ENCODE data around the gene VPS16.

Gene VPS16

DNA sequence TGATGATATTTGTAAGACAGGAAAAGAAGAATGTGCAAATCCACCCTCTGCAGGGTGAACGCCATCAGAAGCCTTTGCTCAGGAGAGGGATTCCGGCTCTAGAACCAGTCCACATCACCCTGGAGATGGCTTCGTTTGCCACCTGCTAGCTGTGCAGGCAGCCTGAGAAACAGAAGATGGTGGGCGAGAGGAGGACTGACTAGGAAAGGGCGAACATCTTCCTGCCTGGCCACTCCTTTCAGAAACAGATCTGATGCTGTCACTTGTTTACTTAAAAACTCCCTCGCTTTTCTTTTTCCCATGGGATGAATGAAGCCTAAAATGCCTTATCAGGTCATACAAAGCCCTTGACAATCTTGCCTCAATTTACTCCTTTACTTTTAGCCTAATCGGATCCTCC is 33.9 kb downstream of the VPS16 start:
- H3K27ac ChIP-seq, result no peak overlapping the region
- H3K79me2 ChIP-seq (ENCODE audit: insufficient read depth, low read depth), result no peaks in the 10 kb centered on the region; the same call in 1 of the 2 replicates
- H3K27me3 ChIP-seq (ENCODE audit: insufficient read depth, low read depth), result no peaks in the 10 kb centered on the region
- H3K4me1 ChIP-seq (ENCODE audit: low read depth, poor library complexity, severe bottlenecking), result peaks cover 3% of the 10 kb centered on the region
- H3K9ac ChIP-seq, result no peak overlapping the region
- no peaks in the 10 kb centered on the region for H3K36me3 ChIP-seq (ENCODE audit: insufficient read depth)
- H2AFZ ChIP-seq (ENCODE audit: low read depth), result no peak overlapping the region
- TF ChIP-seq, protein P1, sequence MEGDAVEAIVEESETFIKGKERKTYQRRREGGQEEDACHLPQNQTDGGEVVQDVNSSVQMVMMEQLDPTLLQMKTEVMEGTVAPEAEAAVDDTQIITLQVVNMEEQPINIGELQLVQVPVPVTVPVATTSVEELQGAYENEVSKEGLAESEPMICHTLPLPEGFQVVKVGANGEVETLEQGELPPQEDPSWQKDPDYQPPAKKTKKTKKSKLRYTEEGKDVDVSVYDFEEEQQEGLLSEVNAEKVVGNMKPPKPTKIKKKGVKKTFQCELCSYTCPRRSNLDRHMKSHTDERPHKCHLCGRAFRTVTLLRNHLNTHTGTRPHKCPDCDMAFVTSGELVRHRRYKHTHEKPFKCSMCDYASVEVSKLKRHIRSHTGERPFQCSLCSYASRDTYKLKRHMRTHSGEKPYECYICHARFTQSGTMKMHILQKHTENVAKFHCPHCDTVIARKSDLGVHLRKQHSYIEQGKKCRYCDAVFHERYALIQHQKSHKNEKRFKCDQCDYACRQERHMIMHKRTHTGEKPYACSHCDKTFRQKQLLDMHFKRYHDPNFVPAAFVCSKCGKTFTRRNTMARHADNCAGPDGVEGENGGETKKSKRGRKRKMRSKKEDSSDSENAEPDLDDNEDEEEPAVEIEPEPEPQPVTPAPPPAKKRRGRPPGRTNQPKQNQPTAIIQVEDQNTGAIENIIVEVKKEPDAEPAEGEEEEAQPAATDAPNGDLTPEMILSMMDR (conservative IDR thresholded peaks at IDR 0.05; ENCODE audit: low read depth, low read length), result no peak
- H3K4me3 ChIP-seq (IDR thresholded peaks at IDR 0.05; ENCODE audit: insufficient read depth, low read depth, low read length), result no peak overlapping the region
- peak overlapping the region; percentile 68 for H3K4me2 ChIP-seq
- H4K20me1 ChIP-seq (ENCODE audit: insufficient read depth), result no peaks in the 10 kb centered on the region

DNA sequence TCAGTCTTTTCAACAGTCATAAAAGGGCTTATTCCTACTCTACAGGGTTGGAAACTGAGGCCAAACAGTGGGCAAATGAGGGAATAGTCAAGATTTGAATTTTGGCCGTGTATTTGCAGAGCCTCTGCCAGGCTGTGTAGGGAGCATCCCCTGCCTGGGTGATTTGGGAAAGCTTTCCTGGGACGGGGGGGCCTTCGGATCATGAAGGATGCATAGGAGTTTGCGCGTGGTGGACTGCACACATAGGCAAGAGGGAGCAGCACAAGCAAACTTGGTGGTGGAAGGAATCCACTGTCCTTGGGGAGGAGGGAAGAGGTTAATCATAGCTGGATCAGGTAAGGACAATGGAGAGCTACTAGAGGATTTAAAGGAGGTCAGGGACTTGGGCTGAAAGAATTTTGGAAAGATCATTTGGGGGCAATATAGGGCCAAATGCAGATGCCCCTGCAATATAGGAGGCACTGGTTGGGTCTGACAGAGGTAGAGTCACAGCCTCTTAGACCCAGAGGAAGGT is 35.2 kb downstream of the VPS16 start:
- Histone ChIP-seq H2AFZ (ENCODE audit: low read depth) (no peak overlapping the region), H3K27ac (no peak overlapping the region), H3K79me2 (ENCODE audit: insufficient read depth, low read depth) (no peaks in the 10 kb centered on the region; the same call in 1 of the 2 replicates), H3K9ac (no peak overlapping the region), H3K4me3 (IDR thresholded peaks at IDR 0.05; ENCODE audit: insufficient read depth, low read depth, low read length) (no peak overlapping the region), H3K36me3 (ENCODE audit: insufficient read depth) (no peaks in the 10 kb centered on the region), H3K4me2 (no peak overlapping the region), H3K4me1 (ENCODE audit: low read depth, poor library complexity, severe bottlenecking) (peaks cover 3% of the 10 kb centered on the region), H4K20me1 (ENCODE audit: insufficient read depth) (no peaks in the 10 kb centered on the region), H3K27me3 (ENCODE audit: insufficient read depth, low read depth) (no peaks in the 10 kb centered on the region)
- TF ChIP-seq, protein P1 (conservative IDR thresholded peaks at IDR 0.05; ENCODE audit: low read depth, low read length), result no peak

DNA sequence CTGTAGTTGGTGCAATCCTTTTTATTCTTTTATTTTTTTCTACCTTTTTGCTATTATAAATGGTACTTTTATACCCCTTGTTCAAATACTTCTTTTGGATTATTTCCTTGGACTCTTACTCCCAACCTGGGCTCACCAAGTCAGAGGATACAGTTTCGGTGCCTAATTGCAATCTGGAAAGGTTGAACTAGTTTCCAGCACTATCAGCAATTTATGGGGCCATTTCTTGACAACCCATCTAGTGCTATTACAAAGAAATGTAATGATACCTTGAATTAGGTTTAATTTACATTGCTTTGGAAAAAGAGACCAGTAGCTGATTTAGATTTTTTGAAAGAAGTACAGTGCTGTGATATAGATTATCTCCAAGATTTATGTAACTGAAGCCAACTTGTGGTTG is 38.0 kb downstream of the VPS16 start:
- TF ChIP-seq, protein P1 (conservative IDR thresholded peaks at IDR 0.05; ENCODE audit: low read depth, low read length), result no peak
- no peak overlapping the region for H2AFZ ChIP-seq (ENCODE audit: low read depth)
- no peaks in the 10 kb centered on the region for H3K27me3 ChIP-seq (ENCODE audit: insufficient read depth, low read depth)
- no peak overlapping the region for H3K27ac ChIP-seq
- H3K4me2 ChIP-seq, result no peak overlapping the region
- no peaks in the 10 kb centered on the region for H3K36me3 ChIP-seq (ENCODE audit: insufficient read depth)
- no peaks in the 10 kb centered on the region; the same call in 1 of the 2 replicates for H3K79me2 ChIP-seq (ENCODE audit: insufficient read depth, low read depth)
- H4K20me1 ChIP-seq (ENCODE audit: insufficient read depth), result no peaks in the 10 kb centered on the region
- H3K4me3 ChIP-seq (IDR thresholded peaks at IDR 0.05; ENCODE audit: insufficient read depth, low read depth, low read length), result no peak overlapping the region
- peaks cover 3% of the 10 kb centered on the region for H3K4me1 ChIP-seq (ENCODE audit: low read depth, poor library complexity, severe bottlenecking)
- no peak overlapping the region for H3K9ac ChIP-seq

DNA sequence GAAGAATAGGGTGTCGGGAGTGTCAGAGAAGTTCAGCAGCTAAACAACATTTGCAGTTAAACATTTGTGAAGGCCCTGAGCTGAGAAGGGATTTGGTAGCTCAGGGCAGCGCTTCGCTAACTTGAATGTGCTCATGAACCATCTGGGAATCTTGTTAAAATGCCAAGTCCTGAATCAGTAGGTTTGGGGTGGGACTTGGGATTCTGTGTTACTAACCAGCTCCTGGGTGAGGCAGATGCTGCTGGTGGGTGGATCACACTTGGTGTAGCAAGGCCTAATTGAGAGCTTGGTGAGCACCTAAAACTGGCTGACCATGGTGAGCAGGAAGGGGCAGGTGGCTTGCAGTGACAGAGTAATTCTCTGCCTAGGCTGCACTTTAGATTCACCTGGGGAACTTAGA is 38.6 kb downstream of the VPS16 start:
- no peaks in the 10 kb centered on the region for H3K27me3 ChIP-seq (ENCODE audit: insufficient read depth, low read depth)
- H3K4me1 ChIP-seq (ENCODE audit: low read depth, poor library complexity, severe bottlenecking), result peaks cover 3% of the 10 kb centered on the region
- no peaks in the 10 kb centered on the region; the same call in 1 of the 2 replicates for H3K79me2 ChIP-seq (ENCODE audit: insufficient read depth, low read depth)
- no peaks in the 10 kb centered on the region for H4K20me1 ChIP-seq (ENCODE audit: insufficient read depth)
- no peak overlapping the region for H2AFZ ChIP-seq (ENCODE audit: low read depth)
- no peak overlapping the region for H3K27ac ChIP-seq
- no peak overlapping the region for H3K9ac ChIP-seq
- H3K36me3 ChIP-seq (ENCODE audit: insufficient read depth), result no peaks in the 10 kb centered on the region
- TF ChIP-seq, protein P1 (conservative IDR thresholded peaks at IDR 0.05; ENCODE audit: low read depth, low read length), result no peak
- no peak overlapping the region for H3K4me2 ChIP-seq
- H3K4me3 ChIP-seq (IDR thresholded peaks at IDR 0.05; ENCODE audit: insufficient read depth, low read depth, low read length), result no peak overlapping the region
